Keratinocyte (primary cell): ENCODE measurements around the gene ADGRB3. TPM values are rescaled to one million over a fixed set of nuclear protein-coding genes. Genes with fewer than 3 reads are reported as not detected.

Source experiments
- DNase-seq: peaks from one replicate; pipeline ENCODE4 v3.0.0-alpha.2; 2011; ENCODE audit warnings: low read depth, missing footprints, low spot score
- FAIRE-seq: peaks from 2 replicates; lab custom pipeline; 2011; peaks lifted over from hg19 to GRCh38; lab: Jason Lieb, UNC
- H2AFZ ChIP-seq: 2 replicates; pipeline ENCODE4 v1.6.0; 2012; ENCODE audit warnings: low read length, control low read depth, inconsistent platforms; ENCODE audit not compliant: control insufficient read depth
- H3K27ac ChIP-seq: 2 replicates; pipeline ENCODE4 v1.5.1; 2011; ENCODE audit warnings: low read length; ENCODE audit not compliant: control insufficient read depth, insufficient read depth
- H3K27me3 ChIP-seq: 3 replicates; pipeline ENCODE4 v1.6.0; 2011; ENCODE audit warnings: low read length; ENCODE audit not compliant: control insufficient read depth, insufficient read depth; ENCODE audit errors: extremely low read depth
- H3K36me3 ChIP-seq, 2 experiments: 2 replicates in 1 of 2; 3 replicates in 1 of 2; pipeline ENCODE4 v1.5.1; 2011; ENCODE audit warnings: low read length in 2 of 2, mild to moderate bottlenecking in 1 of 2; ENCODE audit not compliant: control insufficient read depth in 2 of 2, insufficient read depth in 2 of 2; ENCODE audit errors: extremely low read depth in 1 of 2
- H3K4me1 ChIP-seq: 3 replicates; pipeline ENCODE4 v1.5.1; 2011; ENCODE audit warnings: low read length; ENCODE audit not compliant: control insufficient read depth, insufficient read depth; ENCODE audit errors: extremely low read depth
- H3K4me2 ChIP-seq: 3 replicates; pipeline ENCODE4 v1.6.0; 2011; ENCODE audit warnings: low read depth, low read length; ENCODE audit not compliant: control insufficient read depth, insufficient read depth; ENCODE audit errors: extremely low read depth
- H3K4me3 ChIP-seq, 3 experiments: fragments of 200-600 bp in 1 of 3; sonication (generic) in 1 of 3; 2 replicates in 2 of 3; 3 replicates in 1 of 3; pipeline ENCODE4 v1.5.1; 2011 to 2016; ENCODE audit warnings: low read length in 3 of 3, mild to moderate bottlenecking in 3 of 3, control low read depth in 2 of 3, inconsistent platforms in 1 of 3, low read depth in 1 of 3, mixed read lengths in 1 of 3, mixed run types in 1 of 3, moderate library complexity in 1 of 3; ENCODE audit not compliant: control insufficient read depth in 2 of 3, insufficient read depth in 2 of 3; ENCODE audit errors: extremely low read depth in 1 of 3
- H3K79me2 ChIP-seq: 2 replicates; pipeline ENCODE4 v1.6.0; 2012; ENCODE audit warnings: low read length; ENCODE audit not compliant: control insufficient read depth, insufficient read depth
- H3K9ac ChIP-seq: 3 replicates; pipeline ENCODE4 v1.6.0; 2011; ENCODE audit warnings: low read length; ENCODE audit not compliant: control insufficient read depth, insufficient read depth; ENCODE audit errors: extremely low read depth
- H3K9me1 ChIP-seq: 3 replicates; pipeline ENCODE4 v1.6.0; 2011; ENCODE audit warnings: low read length; ENCODE audit not compliant: control insufficient read depth, insufficient read depth; ENCODE audit errors: extremely low read depth
- H3K9me3 ChIP-seq: 2 replicates; pipeline ENCODE4 v1.5.1; 2012; ENCODE audit warnings: low read depth, low read length; ENCODE audit not compliant: control insufficient read depth
- H4K20me1 ChIP-seq: 3 replicates; pipeline ENCODE4 v1.6.0; 2011; ENCODE audit warnings: low read length; ENCODE audit not compliant: control insufficient read depth, insufficient read depth; ENCODE audit errors: extremely low read depth
- CTCF ChIP-seq, 3 experiments: IDR thresholded peaks in 1 of 3; conservative IDR thresholded peaks in 1 of 3; optimal IDR thresholded peaks in 1 of 3; 2 replicates in 2 of 3; 3 replicates in 1 of 3; pipeline versions ENCODE3 to v1.5.1; 2011; ENCODE audit warnings: low read length in 3 of 3, mild to moderate bottlenecking in 3 of 3, moderate library complexity in 2 of 3, control low read depth in 1 of 3, inconsistent platforms in 1 of 3; ENCODE audit not compliant: insufficient read depth in 2 of 3; ENCODE audit errors: extremely low read depth in 1 of 3
- EZH2 ChIP-seq: IDR thresholded peaks from one replicate; pipeline ENCODE4 v1.6.1; 2012; ENCODE audit warnings: inconsistent platforms, mild to moderate bottlenecking, low read length, moderate library complexity
- dilution Hi-C: fragments of 300-500 bp; cut with MboI; formaldehyde crosslinking; loops from one replicate; pipeline ENCODE4 v1.7.0; 2020; ENCODE audit warnings: low sequenced_read_pairs; ENCODE audit not compliant: extremely low pct_ligation_motif_present
- polyA plus RNA-seq, 5 experiments: library from polyadenylated mRNA; depleted of rRNA in 3 of 5; stranded (reverse) in 3 of 5; stranded (forward) in 1 of 5; unstranded in 1 of 5; fragments of >200 nt; gene quantifications; 1 replicate in 1 of 5; 2 replicates in 3 of 5; 3 replicates in 1 of 5; pipeline versions ENCODE4 v1.2.1 to v1.2.3, GENCODE V29; 2011 to 2012; ENCODE audit warnings: missing spikeins in 2 of 5, low read depth in 1 of 5, low replicate concordance in 1 of 5

Gene ADGRB3
- polyA plus RNA-seq, 1 donor (not counting 4 experiments of a cell fraction or from before 2014, with no cell fraction given): not detected

DNA sequence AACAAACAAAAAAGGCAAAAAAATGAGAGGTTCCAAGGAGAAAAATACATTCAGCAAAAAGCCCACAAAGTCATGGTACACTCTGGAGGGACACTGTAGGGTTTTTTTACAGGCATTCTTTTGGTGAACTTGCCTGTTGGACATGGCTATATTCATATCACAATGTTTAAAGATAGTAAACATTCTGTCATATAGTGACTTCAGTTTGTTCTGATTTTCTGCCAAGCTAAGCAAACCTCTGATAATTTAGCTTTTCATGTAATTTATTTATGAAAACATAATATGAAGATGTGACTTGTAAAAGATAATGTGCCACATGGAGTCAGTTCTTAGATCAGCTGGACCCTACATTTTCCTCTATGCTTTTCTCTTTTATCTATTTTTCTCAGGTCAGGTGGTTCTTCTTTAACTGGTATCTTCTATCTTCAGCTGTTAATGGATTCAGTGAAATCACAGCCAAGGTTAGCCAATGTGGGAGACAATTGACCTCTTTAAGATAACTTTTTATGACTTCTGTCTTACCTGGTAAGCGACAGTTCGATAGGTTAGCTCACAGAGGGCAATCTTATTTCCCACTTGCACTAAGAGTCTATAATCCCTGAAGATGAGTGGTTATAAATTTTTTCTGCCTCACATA is 87.9 kb downstream of the ADGRB3 start:
- no peaks in the 10 kb centered on the region for H3K9me3 ChIP-seq
- no peaks in the 10 kb centered on the region for H3K4me1 ChIP-seq
- no peak overlapping the region for H3K4me3 ChIP-seq
- no peaks in the 10 kb centered on the region for H3K36me3 ChIP-seq
- H3K27me3 ChIP-seq: no peaks in the 10 kb centered on the region
- no peak overlapping the region for H3K9ac ChIP-seq
- no peaks in the 10 kb centered on the region for H3K79me2 ChIP-seq
- H4K20me1 ChIP-seq: no peaks in the 10 kb centered on the region
- no peak overlapping the region for H2AFZ ChIP-seq
- DNase-seq (no peak), FAIRE-seq (no peak)
- H3K9me1 ChIP-seq: no peaks in the 10 kb centered on the region
- no peak for TF ChIP-seq CTCF (optimal IDR thresholded peaks at IDR 0.05 in 1 of 3, IDR thresholded peaks at IDR 0.05 in 1 of 3, conservative IDR thresholded peaks at IDR 0.05 in 1 of 3; ENCODE audit: extremely low read depth in 1 of 3, insufficient read depth in 2 of 3, low read length in 3 of 3)
- no peak for TF ChIP-seq EZH2
- H3K27ac ChIP-seq: no peak overlapping the region
- no peak overlapping the region for H3K4me2 ChIP-seq
- dilution Hi-C loops: no loop called here

DNA sequence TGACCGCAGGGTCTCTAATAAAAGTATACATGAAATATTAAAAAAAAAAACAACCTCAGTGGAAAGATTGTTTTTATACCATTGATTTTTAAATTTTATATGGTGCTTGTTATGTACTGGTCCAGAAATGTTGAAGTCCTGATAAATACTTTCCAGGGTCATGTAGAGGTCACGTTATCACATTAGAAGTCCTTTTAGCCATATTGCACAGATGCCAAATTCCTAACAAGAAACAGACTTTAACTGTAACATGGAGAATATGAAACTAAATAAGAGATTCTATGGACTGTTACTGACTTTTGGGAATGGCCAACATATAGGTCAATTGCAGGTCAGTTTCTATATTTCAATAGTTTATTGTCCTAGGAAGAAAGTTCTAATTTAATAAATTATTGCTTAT is 89.0 kb downstream of the ADGRB3 start:
- H3K4me3 ChIP-seq: no peak overlapping the region
- dilution Hi-C loops: no loop called here
- TF ChIP-seq CTCF (optimal IDR thresholded peaks at IDR 0.05 in 1 of 3, IDR thresholded peaks at IDR 0.05 in 1 of 3, conservative IDR thresholded peaks at IDR 0.05 in 1 of 3; ENCODE audit: extremely low read depth in 1 of 3, insufficient read depth in 2 of 3, low read length in 3 of 3) (no peak), EZH2 (no peak)
- no peak for FAIRE-seq
- no peaks in the 10 kb centered on the region for H3K27me3 ChIP-seq
- H3K27ac ChIP-seq: no peak overlapping the region
- H3K79me2 ChIP-seq: no peaks in the 10 kb centered on the region
- H3K4me2 ChIP-seq: no peak overlapping the region
- no peaks in the 10 kb centered on the region for H3K36me3 ChIP-seq
- H3K9me3 ChIP-seq: no peaks in the 10 kb centered on the region
- no peaks in the 10 kb centered on the region for H3K9me1 ChIP-seq
- no peak overlapping the region for H3K9ac ChIP-seq
- H4K20me1 ChIP-seq: no peaks in the 10 kb centered on the region
- no peaks in the 10 kb centered on the region for H3K4me1 ChIP-seq
- no peak for DNase-seq
- H2AFZ ChIP-seq: no peak overlapping the region
